AG09319 (cell line): Measurements from ENCODE around the gene OR52K1.

Experiments
- DNase-seq: peaks from one replicate; pipeline ENCODE4 v3.0.0-alpha.2; 2010; ENCODE audit warnings: low read depth; ENCODE audit errors: extremely low read depth
- CTCF ChIP-seq: IDR thresholded peaks from 2 replicates; pipeline ENCODE4 v1.5.1; 2011; ENCODE audit warnings: low read depth, mild to moderate bottlenecking, inconsistent platforms, low read length, moderate library complexity

Gene OR52K1

GRCh38 chr11:4491878-4492606 is 9.6 kb downstream of the OR52K1 start:
- no peak for TF ChIP-seq CTCF
- no peak for DNase-seq

GRCh38 chr11:4493480-4493818 is 11.0 kb downstream of the OR52K1 start:
- no peak for TF ChIP-seq CTCF
- DNase-seq = no peak

- no peak for DNase-seq
- TF ChIP-seq CTCF = no peak
Observed at GRCh38 chr11:4495487-4495886, 13.0 kb downstream of the OR52K1 start.

- no peak for TF ChIP-seq CTCF
- DNase-seq = no peak
Observed at GRCh38 chr11:4495986-4496385, 13.5 kb downstream of the OR52K1 start.

- no peak for TF ChIP-seq CTCF
- DNase-seq = no peak
Observed at GRCh38 chr11:4496557-4497248, 14.3 kb downstream of the OR52K1 start.

- no peak for DNase-seq
- no peak for TF ChIP-seq CTCF
Observed at GRCh38 chr11:4508886-4509285, 26.4 kb downstream of the OR52K1 start.
